Hepatic stellate cell (primary cell): ENCODE measurements around the gene PGGHG.
"Not testable (repeated sequence)": the region's sequence is repeated elsewhere in the genome, so short reads cannot be mapped to it uniquely, and the experiment has no call there.

Experiments
- DNase-seq: peaks from one replicate; pipeline ENCODE4 v3.0.0; 2011; ENCODE audit warnings: low spot score

The PGGHG gene

DNA sequence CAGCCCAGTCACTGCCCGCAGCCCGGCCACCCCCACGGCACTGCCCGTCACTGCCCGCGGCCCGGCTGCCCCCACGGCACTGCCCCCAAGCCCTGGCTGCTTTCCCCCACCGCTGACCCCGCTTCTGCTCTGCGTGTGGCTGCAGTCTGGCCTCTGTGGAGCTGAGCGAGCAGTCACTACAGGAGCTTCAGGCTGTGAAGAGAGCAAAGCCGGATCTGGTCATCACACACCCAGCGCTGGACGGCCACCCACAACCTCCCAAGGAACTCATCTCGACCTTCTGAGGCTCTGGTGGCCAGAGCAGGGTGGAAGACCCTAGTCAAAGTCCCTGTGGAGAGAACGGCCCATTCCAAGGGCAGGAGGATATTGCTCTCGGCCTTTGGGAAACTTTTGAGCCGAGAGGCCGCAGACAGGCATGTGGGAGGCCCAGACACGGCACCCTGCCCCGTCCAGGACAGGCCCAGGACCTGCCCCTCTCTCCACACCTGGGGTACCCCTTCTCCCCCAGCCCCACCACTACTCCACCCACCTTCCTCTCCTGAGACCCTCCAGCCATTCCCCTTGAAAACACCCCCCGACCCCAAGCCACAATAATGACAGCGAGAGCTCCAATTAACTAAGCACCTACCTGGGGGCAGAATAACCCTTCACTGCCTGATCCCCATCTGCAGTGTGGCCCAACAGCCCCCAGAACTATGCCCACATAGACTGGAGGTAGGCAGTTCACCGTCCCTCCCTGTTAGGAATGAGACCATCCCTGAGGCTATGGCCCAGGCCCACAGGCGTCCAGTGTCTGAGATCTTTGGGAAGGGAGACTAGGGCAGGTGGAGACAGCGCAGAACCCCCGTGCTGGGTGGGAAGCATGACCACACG lies 3.7 kb upstream of the PGGHG start:
- no peak for DNase-seq

DNA sequence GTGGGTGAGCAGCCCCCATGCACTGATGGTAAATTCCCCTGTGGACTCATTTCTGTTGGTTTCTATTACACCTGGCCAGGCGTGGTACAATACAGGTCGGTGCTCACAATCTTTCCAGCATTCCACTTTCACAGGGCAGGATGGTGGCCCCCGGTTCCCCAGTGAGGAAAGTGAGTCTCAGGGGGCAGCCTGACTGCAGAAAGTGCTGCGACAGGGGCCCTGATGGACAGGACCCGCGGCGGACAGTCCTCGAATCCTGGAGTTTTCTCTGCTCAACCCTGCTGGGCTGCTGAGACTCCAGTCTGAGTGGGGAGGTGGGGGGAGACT lies 3.1 kb upstream of the PGGHG start:
- no peak for DNase-seq

DNA sequence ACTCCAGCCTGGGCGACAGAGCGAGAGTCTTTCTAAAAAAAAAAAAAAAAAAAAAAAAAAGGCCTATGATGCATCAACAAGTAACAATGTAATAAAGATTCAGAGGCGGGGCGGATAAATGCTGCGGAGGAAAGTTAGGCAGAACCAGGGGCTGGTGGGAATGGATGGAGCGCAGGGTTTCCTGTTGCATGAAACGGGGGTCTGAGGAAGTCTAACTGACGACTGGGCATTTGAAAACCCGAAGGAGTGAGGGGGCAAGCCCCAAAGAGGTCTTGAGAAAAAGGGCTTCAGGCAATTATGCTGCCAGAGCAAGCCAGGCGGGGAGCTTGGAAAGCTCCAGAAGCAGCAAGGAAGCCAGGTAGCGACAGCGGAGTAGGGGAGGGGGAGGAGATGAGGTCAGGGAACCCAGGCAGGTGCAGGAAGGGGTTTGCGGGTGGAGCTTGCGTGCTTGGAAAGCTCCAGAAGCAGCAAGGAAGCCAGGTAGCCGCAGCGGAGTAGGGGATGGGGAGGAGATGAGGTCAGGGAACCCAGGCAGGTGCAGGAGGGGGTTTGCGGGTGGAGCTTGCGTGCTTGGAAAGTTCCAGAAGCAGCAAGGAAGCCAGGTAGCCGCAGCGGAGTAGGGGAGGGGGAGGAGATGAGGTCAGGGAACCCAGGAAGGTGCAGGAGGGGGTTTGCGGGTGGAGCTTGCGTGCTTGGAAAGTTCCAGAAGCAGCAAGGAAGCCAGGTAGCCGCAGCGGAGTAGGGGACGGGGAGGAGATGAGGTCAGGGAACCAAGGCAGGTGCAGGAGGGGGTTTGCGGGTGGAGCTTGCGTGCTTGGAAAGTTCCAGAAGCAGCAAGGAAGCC lies 1.7 kb upstream of the PGGHG start:
- DNase-seq = not testable (repeated sequence)

DNA sequence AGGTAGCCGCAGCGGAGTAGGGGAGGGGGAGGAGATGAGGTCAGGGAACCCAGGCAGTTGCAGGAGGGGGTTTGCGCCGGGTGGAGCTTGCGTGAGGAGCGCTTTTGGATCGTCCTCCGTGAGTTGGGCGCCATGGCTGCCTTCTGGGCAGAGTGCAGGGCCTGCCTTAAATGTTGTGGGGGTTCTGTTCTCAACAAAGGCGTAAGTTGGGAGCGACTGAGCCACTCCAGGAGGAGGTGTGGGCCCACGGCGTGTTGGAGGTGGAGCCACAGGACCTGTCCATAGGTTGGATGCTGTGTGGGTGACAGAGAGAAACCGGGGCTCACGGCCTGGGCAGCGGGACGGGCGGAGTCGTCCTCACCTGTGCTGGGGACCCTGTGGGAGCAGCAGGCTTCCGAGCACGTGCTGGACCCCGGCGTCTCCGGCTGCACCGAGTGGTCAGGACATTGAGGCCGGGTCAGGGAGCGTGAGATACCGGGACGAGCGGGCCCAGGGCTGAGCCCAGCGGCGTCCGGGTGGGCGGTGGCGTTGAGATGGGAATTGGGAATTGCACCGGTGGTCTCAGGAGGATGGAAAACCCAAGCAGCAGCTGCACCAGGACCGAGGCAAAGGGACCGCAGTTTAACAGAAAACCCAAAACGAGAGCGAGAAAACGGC lies 977 bp upstream of the PGGHG start:
- DNase-seq = no peak

DNA sequence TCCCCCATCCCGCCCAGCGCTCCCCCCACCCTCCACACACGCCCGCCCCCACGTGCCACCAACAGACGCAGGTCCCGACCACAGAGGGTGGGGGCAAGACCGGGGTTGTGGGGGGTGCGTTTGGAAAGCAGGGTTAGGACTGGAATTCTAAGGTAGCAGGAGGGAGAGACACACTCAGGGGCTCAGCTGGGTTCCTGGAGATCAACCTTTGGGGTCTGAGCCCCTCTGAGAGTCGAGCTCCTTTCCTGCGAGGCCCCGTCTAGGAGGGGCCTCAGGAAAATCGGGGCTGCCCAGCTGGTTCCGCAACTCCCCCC lies 429 bp downstream of the PGGHG start:
- DNase-seq = no peak

DNA sequence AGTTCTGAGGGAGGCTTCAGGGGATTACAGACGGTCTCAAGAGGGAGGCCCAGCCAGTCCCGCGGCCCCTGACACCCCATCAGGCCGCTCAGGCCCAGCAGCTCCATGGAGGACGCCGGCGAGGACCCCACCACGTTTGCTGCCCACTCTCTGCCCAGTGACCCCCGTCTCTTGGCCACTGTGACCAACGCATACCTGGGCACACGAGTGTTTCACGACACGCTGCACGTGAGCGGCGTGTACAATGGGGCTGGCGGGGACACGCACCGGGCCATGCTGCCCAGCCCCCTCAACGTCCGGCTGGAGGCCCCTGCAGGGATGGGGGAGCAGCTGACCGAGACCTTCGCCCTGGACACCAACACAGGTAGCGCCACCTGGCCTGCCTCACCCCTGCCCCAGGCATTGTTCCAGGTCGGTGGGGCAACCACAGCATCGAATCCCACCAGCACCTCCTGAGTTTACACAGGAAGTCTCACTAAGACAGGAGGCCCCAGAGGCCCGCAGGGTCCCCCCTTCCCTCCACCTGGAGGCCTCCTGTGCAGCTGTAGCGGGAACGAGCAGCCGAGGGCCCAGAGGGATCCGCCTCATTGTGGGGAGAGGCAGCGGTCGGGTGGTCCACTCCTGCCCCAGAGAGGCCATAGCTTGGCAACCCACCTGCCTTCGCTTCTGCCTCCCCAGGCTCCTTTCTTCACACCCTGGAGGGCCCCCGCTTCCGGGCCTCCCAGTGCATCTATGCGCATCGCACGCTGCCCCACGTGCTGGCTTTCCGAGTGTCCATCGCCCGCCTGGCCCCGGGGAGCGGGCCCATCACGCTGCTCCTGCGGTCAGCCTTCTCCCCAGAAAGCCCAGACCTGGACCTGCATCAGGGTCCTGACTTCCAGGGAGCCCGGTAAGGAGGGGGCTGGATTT lies 1.0 kb downstream of the PGGHG start:
- DNase-seq = no peak

DNA sequence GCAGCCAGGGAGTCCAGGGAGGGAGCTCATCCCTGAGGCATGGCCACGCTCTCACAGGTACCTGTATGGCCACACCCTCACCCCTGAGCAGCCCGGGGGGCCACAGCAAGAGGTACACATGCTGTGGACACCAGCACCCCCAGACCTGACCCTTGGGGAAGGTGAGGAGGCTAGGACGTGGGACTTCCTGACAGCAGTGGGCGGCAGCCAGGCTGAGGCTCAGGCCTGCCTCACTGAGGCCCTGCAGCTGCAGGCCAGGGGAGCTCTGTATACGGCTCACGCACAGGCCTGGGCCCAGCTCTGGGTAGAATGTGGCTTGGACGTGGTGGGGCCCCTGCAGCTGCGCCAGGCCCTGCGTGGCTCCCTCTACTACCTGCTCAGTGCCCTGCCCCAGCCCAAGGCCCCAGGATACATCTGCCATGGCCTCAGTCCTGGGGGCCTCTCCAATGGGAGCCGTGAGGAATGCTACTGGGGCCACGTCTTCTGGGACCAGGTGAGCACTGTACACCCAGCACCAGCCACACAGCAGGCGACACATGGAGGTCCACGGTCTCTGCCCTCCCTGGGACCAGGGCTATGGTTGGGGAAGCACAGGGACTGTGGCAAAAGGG lies 1.8 kb downstream of the PGGHG start:
- DNase-seq = no peak

DNA sequence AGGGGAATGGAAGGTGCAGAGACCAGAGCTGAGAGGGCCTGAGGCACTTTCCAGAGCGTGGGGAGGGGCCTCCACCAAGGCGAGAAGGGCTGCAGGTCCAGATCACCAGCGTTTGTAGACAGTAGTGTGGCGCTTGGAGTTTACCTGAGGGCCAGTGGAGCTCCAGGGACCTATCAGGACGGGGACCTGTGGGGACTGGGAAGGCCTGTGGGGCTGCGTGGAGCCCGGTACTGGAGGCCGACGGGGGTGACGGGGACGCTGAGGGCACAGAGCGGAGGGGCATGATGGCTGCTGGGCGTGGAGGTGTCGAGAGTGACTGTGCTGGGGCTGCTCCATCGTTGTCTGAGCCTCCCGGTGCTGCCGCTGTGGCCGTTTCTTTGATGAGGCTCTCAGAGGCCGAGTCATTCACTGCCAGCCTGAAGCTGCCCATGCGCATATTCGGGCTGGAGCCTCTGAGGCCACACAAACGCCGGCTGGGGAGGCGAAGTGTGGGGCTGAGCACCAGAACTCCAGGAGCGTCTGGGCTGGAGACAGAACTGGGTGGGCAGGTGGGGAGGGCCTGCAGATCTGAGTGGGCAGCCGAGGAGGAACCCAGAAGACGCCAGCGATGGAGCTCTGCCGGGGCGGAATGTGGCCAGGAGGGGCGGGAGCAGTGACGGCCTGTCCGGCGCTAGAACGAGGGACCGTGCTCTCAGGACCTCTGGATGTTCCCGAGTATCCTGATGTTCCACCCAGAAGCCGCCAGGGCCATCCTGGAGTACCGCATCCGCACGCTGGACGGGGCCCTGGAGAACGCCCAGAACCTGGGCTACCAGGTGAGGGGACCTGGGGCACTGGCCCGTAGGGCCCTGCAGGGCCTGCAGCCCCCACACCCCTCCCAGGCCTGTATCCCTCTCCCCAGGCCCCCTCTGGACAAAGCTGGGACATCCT lies 2.6 kb downstream of the PGGHG start:
- DNase-seq = no peak

DNA sequence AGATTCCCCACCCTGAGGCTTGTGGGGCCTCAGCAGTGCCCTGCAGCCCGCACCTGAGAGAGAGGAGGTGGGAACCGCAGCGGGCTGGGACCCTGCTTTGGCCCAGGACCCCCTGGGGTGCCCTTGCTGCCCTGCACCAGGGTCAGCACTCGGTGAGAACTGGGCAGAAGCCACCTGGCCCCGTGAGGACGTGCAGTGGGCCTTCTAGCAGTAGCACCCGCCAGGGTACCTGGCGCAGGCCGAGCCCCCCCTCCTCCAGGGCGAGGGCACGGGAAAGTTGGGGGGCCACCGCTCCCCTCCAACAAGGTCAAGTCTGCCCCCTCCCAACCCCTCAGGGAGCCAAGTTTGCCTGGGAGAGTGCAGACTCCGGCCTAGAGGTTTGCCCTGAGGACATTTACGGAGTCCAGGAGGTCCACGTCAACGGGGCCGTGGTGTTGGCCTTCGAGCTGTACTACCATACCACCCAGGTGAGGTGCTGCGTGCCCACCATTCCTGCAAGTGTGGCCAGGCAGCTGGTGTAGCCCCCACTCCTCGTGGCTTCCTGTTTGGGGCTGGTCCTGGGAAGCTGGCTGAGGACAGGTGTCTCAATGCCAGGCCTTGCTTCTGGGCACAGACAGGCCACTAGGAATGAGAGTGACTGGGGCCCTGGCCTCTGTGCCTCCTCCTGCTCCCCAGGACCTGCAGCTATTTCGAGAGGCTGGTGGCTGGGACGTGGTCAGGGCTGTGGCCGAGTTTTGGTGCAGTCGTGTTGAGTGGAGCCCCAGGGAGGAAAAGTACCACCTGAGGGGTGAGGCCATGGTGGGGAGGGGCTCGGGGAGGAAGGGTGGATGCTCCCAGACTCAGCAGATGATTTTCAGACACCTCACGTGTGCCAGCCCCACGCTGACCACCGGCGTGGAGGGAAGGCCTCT lies 3.5 kb downstream of the PGGHG start:
- DNase-seq = no peak

DNA sequence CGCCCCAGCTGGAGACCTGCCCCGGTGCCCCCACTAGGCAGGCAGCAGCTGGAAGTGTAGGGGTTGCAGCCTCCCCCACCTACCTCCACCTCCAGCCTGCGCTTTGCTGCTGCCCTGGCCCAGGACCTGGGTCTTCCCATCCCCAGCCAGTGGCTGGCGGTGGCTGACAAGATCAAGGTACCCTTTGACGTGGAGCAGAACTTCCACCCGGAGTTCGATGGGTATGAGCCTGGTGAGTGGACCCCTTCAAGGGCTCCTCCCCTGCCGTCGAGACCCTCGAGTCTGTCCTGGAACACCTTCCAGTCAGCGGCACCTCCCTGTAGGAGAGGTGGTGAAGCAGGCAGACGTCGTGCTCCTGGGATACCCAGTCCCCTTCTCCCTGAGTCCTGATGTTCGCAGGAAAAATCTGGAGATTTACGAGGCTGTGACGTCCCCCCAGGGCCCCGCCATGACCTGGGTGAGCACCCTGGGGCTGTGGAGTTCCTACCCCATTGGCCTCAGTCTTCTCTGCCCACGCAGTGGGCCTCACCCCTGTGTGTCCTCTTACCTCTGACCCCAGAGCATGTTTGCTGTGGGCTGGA lies 4.4 kb downstream of the PGGHG start:
- DNase-seq = no peak

DNA sequence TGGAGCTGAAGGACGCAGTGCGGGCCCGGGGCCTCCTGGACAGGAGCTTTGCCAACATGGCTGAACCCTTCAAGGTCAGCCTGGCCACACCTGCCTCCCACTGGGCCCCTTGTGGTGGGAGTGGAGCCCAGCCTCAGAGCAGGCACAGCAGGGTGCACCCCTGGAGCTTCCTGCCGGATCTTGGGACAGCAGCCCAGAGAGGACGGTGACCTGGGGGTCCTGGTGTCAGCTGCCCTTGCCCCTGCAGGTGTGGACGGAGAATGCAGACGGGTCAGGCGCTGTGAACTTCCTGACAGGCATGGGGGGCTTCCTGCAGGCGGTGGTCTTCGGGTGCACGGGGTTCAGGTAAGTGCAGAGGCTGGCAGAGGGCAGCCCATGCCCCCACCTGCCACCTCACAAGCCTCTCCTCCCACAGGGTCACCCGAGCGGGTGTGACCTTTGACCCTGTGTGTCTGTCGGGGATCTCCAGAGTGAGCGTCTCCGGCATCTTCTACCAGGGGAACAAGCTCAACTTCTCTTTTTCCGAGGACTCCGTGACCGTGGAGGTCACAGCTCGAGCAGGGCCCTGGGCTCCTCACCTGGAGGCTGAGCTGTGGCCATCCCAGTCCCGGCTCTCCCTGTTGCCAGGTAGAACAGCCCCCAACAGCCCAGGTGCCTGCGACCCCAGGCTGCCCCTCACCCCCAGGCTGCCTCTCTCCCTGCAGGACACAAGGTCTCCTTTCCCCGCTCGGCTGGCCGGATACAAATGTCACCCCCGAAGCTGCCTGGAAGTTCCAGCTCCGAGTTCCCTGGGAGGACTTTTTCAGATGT lies 5.1 kb downstream of the PGGHG start:
- no peak for DNase-seq

DNA sequence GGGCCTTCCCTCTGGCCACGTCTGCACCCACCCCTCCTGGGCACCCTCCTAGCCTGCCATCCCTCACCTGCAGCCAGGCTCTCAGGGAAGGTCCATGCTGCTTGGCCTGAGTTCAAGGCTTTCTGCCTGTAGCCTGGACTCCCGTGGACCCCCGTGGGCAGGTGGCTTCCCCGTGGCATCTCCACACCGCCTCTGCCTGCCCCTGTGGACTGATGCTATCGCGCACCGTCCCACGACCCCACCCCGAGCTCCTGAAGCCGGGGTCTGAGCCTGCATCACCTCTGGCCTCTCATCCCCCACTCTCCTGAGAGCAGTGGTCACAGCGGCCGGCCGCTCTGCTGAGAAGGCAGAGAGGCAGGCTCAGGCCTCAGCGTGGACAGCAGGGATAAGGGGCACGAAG lies 5.9 kb downstream of the PGGHG start:
- no peak for DNase-seq

DNA sequence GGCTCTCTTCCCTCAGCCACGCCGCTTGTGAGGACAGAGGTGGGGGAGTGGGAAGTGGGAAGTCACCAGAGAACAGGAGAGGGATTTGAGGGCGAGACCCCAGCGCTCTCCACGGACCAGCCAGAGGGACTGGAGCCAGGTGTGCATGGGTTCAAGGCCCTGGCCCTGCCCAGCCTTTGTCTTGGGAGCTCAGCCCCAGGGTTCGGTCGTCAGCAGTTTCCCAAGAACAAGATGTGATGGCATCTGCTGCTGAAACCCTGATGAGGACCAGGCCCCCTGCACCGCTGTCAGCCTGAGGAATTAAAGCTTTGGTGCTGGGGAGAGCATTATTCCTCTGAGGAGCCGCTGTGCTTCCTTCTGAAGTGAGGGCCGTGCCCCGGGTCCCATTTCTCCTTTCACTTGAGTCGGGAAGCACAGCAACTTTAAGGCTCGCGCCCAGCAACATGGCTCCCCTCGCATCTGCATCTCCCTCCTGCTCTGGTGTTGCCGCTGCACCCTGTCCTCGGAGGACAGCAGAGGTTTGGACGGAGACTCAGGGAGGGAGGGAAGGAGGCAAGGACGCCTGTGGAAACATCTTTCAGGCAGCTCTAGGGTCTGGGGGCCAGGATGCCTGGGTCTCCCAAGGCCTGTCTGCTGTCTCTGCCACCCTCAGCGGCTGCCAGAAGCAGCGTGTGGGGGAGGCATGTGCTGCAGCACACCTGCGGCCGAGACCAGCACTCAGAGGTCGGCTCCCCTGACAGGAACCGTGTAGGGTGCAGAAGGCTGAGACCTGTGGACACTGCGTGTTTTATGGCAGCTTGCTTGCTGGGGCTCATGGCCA lies 6.6 kb downstream of the PGGHG start:
- DNase-seq = no peak

DNA sequence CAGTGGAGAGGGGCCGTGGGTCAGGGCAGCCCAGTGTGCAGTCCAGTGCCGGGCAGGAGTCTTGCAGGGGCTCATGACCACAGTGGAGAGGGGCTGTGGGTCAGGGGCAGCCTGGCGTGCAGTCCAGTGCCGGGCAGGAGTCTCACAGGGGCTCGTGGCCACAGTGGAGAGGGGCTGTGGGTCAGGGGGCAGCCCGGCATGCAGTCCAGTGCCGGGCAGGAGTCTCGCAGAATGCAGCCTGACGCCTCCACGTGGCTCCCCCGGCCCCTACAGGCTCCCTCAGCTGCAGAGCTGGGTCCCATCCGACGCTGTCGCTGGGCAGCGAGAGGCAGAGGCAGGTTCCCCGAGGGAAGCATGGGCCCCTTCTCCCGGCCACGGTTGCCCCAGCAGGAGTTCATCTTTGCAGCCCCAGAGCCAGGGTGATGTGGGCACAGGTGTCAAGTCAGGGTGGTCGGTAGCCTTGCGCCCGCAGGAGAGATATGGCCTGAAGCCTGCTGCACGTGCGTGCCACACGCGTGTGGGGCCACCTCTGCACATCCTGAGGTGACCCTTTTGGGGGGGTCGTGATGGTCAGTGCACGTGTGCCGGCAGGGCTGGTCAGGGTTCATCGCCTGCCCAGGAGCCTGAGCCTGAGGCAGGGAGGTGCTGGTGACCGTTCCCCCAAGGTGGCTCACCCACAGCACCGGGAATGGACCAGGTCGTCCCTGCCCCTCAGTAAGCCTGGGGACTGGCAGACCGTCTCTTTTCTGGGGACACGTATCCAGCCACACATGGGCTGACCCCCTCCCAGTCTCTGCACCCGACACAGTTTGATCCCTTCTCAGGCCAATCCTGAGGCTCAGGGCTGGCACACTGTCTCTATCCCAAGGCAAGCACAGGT lies 7.5 kb downstream of the PGGHG start:
- no peak for DNase-seq

DNA sequence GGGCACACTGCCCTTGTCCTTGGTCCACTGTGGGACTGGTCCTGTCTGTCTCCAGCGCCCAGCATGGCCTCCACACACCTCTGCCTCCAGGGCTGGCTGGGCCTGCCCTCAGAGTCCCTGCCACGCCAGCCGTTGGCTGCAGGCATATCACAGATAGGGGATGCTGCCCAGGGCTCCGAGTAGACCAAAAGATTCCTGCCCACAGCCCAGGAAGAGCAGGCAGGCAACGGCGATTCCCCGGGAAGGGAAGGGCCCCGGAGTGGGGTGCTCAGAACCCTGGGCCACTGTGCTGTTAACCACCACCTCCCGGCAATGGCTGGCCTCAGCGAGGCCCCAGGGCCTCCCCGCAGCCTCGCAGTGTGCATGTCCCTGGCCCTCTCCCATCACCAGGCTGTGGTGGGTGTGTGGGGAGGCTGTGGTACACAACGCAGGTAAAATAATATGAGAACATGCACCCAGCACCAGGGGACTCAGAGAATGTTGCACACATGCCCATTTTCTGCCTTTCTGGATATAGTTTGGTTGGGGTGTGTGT lies 8.2 kb downstream of the PGGHG start:
- no peak for DNase-seq
